Measurements from ENCODE around the gene MCRIP1. TPM values are rescaled to one million over a fixed set of nuclear protein-coding genes. Genes with fewer than 3 reads are reported as not detected.

The MCRIP1 gene
- total and polyA plus RNA-seq, 2 of the 13 experiments (the other 11 are each of a cell fraction or from before 2014, with no cell fraction given) = 79.7 to 84.9 TPM

DNA sequence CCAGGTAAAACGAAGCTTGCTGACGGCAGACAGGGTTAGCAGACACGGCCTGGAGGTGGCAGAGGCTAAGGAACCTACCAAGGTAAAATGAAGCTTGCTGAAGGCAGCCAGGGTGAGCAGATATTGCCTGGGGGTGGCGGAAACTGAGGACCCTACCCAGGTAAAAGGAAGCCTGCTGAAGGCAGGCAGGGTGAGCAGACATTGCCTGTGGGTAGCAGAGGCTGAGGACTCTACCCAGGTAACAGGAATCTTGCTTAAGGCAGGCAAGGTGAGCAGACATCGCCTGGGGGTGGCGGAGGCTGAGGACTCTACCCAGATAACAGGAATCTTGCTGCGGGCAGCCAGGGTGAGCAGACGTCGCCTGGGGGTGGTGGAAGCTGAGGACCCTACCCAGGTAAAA, 31.8 kb downstream of the MCRIP1 start:
- no peaks in the 10 kb centered on the region for H3K79me2 ChIP-seq (ENCODE audit: insufficient read depth, low read length)
- peaks cover 22 to 64% of the 10 kb centered on the region in 2 experiments for H3K27me3 ChIP-seq (ENCODE audit: control insufficient read depth in 1 of 2, insufficient read depth in 2 of 2, low read length in 2 of 2)
- no peak for DNase-seq (ENCODE audit: low spot score)
- no peak overlapping the region for H3K9ac ChIP-seq (ENCODE audit: insufficient read depth, low read depth, low read length)
- no peak for ATAC-seq
- peaks cover 25% of the 10 kb centered on the region for H3K4me1 ChIP-seq (ENCODE audit: insufficient read depth, low read length)
- H3K4me3 ChIP-seq (replicated peaks in 1 of 3; ENCODE audit: insufficient read depth in 1 of 3, low read depth in 2 of 3, low read length in 3 of 3) = no peak overlapping the region
- 69% methylated on average over 9 of the region's 9 CpGs for WGBS (ENCODE audit: low lambda C conversion rate)
- no TSS peak for BruUV-seq (replicated peaks)
- no peaks in the 10 kb centered on the region for H4K20me1 ChIP-seq (ENCODE audit: insufficient read depth, low read length)
- POLR2A ChIA-PET = no interaction called here
- no peak for TF ChIP-seq ZNF367 (CRISPR knock-in tag; IDR thresholded peaks at IDR 0.05; ENCODE audit: borderline replicate concordance)
- in situ Hi-C loops (cut with HindIII; ENCODE audit: extremely low pct_ligation_motif_present, low pct_unique_long_range_greater_than_20kb) (no loop called here), intact Hi-C loops (cut with micrococcal nuclease; ENCODE audit: unreplicated experiment) (no loop called here)
- H2AFZ ChIP-seq (ENCODE audit: low read length) = no peak overlapping the region
- H3K36me3 ChIP-seq (replicated peaks in 1 of 2; ENCODE audit: control insufficient read depth in 1 of 2, insufficient read depth in 2 of 2, low read length in 2 of 2) = no peaks in the 10 kb centered on the region
- CTCF ChIA-PET (ENCODE audit: low intra/inter-chr PET ratio, low total read pairs) = interaction anchor here (1.3 kb wide), 1 partner anchor 21 kb away, joined by 3 read pairs; no protein-coding TSS in a partner anchor
- no peak overlapping the region for H3K4me2 ChIP-seq (ENCODE audit: low read depth, low read length)
- H3K9me3 ChIP-seq (ENCODE audit: low read length) = no peaks in the 10 kb centered on the region
- FAIRE-seq = no peak
- H3K27ac ChIP-seq (ENCODE audit: extremely low read length, insufficient read depth, low read length) = no peak overlapping the region

DNA sequence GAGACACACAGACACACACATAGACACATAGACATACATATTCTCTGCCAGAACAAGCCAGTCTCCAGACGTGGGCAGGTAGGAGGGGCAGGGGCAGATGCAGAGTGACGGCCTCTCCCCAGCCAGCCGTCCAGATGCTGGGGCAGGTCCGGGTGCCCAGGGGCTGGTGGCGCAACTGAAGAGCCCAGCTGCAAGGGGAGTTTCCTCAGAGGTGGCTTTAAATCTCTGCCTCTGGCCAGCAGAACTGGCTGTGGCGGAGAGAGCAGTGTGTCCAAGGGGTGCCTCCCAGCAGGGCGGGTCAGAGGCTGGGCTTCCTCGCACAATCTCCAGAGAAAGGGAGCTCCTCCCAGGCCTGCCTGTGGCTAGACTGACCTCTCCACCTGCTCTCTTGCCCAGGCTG, 38.6 kb downstream of the MCRIP1 start:
- BruUV-seq (replicated peaks) = no TSS peak
- no peaks in the 10 kb centered on the region for H3K9me3 ChIP-seq (ENCODE audit: low read length)
- H3K36me3 ChIP-seq (replicated peaks in 1 of 2; ENCODE audit: control insufficient read depth in 1 of 2, insufficient read depth in 2 of 2, low read length in 2 of 2) = no peaks in the 10 kb centered on the region
- WGBS (ENCODE audit: low lambda C conversion rate) = 6% methylated on average over 8 of the region's 8 CpGs
- no peaks in the 10 kb centered on the region for H4K20me1 ChIP-seq (ENCODE audit: insufficient read depth, low read length)
- H3K79me2 ChIP-seq (ENCODE audit: insufficient read depth, low read length) = no peaks in the 10 kb centered on the region
- ATAC-seq = peak; percentile 98
- no peak overlapping the region for H3K27ac ChIP-seq (ENCODE audit: extremely low read length, insufficient read depth, low read length)
- H3K4me2 ChIP-seq (ENCODE audit: low read depth, low read length) = no peak overlapping the region
- POLR2A ChIA-PET = interaction anchor here (0.7 to 1.1 kb wide), 2 partner anchors 39 to 91 kb away, joined by 3 to 9 read pairs; partner anchors contain the start of genes MCRIP1 and MRPL12
- H3K27me3 ChIP-seq (ENCODE audit: control insufficient read depth in 1 of 2, insufficient read depth in 2 of 2, low read length in 2 of 2) = peaks cover 1 to 12% of the 10 kb centered on the region in 2 experiments; a peak in 4 of 5 replicates
- no peak for DNase-seq (ENCODE audit: low spot score)
- H3K4me3 ChIP-seq (replicated peaks in 1 of 3; ENCODE audit: insufficient read depth in 1 of 3, low read depth in 2 of 3, low read length in 3 of 3) = no peak overlapping the region; a peak in 1 of 6 replicates
- H3K9ac ChIP-seq (ENCODE audit: insufficient read depth, low read depth, low read length) = no peak overlapping the region; the same call in 1 of the 2 replicates
- CTCF ChIA-PET (ENCODE audit: low intra/inter-chr PET ratio, low total read pairs) = no interaction called here
- in situ Hi-C loops (cut with HindIII; ENCODE audit: extremely low pct_ligation_motif_present, low pct_unique_long_range_greater_than_20kb) = no loop called here
- intact Hi-C loops (cut with micrococcal nuclease; ENCODE audit: unreplicated experiment) = no loop called here
- no peak overlapping the region for H2AFZ ChIP-seq (ENCODE audit: low read length)
- peaks cover 19% of the 10 kb centered on the region for H3K4me1 ChIP-seq (ENCODE audit: insufficient read depth, low read length)
- no peak for FAIRE-seq
- TF ChIP-seq, protein P1, sequence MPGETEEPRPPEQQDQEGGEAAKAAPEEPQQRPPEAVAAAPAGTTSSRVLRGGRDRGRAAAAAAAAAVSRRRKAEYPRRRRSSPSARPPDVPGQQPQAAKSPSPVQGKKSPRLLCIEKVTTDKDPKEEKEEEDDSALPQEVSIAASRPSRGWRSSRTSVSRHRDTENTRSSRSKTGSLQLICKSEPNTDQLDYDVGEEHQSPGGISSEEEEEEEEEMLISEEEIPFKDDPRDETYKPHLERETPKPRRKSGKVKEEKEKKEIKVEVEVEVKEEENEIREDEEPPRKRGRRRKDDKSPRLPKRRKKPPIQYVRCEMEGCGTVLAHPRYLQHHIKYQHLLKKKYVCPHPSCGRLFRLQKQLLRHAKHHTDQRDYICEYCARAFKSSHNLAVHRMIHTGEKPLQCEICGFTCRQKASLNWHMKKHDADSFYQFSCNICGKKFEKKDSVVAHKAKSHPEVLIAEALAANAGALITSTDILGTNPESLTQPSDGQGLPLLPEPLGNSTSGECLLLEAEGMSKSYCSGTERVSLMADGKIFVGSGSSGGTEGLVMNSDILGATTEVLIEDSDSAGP (CRISPR knock-in tag; IDR thresholded peaks at IDR 0.05; ENCODE audit: borderline replicate concordance) = no peak; the same call in 1 of the 2 replicates
- TF ChIP-seq MTA1 (CRISPR knock-in tag; IDR thresholded peaks at IDR 0.05; ENCODE audit: borderline replicate concordance) (peak; percentile 30; the same call in 1 of the 2 replicates), GABPB1 (CRISPR knock-in tag; IDR thresholded peaks at IDR 0.05) (0 out of 2 replicates have a peak, but pooled peaks have one; percentile 16), NRL (CRISPR knock-in tag; IDR thresholded peaks at IDR 0.05; ENCODE audit: borderline replicate concordance) (0 out of 2 replicates have a peak, but pooled peaks have one; percentile 35), ARNT (IDR thresholded peaks at IDR 0.05) (no peak), ZNF567 (CRISPR knock-in tag; IDR thresholded peaks at IDR 0.05; ENCODE audit: borderline replicate concordance) (0 out of 2 replicates have a peak, but pooled peaks have one; percentile 69), ZFYVE20 (CRISPR knock-in tag; IDR thresholded peaks at IDR 0.05; ENCODE audit: borderline replicate concordance, low read depth) (no peak), SRSF4 (IDR thresholded peaks at IDR 0.05; ENCODE audit: low read depth, low read length, poor library complexity, severe bottlenecking) (no peak), NFE2L1 (CRISPR knock-in tag; IDR thresholded peaks at IDR 0.05; ENCODE audit: borderline replicate concordance) (no peak)
- TF ChIP-seq, protein P2, sequence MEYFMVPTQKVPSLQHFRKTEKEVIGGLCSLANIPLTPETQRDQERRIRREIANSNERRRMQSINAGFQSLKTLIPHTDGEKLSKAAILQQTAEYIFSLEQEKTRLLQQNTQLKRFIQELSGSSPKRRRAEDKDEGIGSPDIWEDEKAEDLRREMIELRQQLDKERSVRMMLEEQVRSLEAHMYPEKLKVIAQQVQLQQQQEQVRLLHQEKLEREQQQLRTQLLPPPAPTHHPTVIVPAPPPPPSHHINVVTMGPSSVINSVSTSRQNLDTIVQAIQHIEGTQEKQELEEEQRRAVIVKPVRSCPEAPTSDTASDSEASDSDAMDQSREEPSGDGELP (IDR thresholded peaks at IDR 0.05; ENCODE audit: borderline replicate concordance, low read depth) = no peak
- TF ChIP-seq, protein P3, sequence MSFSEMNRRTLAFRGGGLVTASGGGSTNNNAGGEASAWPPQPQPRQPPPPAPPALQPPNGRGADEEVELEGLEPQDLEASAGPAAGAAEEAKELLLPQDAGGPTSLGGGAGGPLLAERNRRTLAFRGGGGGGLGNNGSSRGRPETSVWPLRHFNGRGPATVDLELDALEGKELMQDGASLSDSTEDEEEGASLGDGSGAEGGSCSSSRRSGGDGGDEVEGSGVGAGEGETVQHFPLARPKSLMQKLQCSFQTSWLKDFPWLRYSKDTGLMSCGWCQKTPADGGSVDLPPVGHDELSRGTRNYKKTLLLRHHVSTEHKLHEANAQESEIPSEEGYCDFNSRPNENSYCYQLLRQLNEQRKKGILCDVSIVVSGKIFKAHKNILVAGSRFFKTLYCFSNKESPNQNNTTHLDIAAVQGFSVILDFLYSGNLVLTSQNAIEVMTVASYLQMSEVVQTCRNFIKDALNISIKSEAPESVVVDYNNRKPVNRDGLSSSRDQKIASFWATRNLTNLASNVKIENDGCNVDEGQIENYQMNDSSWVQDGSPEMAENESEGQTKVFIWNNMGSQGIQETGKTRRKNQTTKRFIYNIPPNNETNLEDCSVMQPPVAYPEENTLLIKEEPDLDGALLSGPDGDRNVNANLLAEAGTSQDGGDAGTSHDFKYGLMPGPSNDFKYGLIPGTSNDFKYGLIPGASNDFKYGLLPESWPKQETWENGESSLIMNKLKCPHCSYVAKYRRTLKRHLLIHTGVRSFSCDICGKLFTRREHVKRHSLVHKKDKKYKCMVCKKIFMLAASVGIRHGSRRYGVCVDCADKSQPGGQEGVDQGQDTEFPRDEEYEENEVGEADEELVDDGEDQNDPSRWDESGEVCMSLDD (CRISPR knock-in tag; IDR thresholded peaks at IDR 0.05; ENCODE audit: borderline replicate concordance) = no peak
